ENCODE results near the gene SMIM30. TPM values are rescaled to one million over a fixed set of nuclear protein-coding genes. Genes with fewer than 3 reads are reported as not detected.
"Not testable (repeated sequence)": the region's sequence is repeated elsewhere in the genome, so short reads cannot be mapped to it uniquely, and the experiment has no call there.

Gene SMIM30
- total and polyA plus RNA-seq, 8 donors, result 12.4 to 50.8 (median 22.5) TPM

DNA sequence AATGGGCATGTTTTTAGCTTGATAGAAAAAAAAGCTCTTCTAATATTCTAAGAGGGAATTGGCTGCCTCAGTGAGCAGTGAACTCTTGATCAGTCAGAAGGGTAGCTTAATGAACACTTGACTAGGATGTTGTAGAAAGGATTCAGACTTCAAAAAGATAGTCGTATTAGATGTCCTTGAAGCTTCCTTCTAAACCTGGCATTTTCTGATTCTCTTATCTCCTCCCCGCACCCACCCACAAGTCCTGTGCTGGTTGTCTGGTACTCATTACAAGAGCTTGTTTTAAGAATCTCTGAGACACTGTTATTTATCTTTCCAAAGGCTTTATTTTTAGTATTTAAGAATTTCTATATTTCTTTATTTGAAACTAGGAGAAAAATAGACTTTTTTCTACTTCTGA is 7.4 kb upstream of the SMIM30 start:
- Histone ChIP-seq H3K9me3 (no peaks in the 10 kb centered on the region), H3K27ac (no peak overlapping the region), H3K36me3 (no peaks in the 10 kb centered on the region), H3K4me1 (no peaks in the 10 kb centered on the region), H3K4me3 (no peak overlapping the region), H3K27me3 (no peaks in the 10 kb centered on the region)
- ATAC-seq (no peak), FAIRE-seq (no peak), DNase-seq (no peak)
- TF ChIP-seq, protein P1, sequence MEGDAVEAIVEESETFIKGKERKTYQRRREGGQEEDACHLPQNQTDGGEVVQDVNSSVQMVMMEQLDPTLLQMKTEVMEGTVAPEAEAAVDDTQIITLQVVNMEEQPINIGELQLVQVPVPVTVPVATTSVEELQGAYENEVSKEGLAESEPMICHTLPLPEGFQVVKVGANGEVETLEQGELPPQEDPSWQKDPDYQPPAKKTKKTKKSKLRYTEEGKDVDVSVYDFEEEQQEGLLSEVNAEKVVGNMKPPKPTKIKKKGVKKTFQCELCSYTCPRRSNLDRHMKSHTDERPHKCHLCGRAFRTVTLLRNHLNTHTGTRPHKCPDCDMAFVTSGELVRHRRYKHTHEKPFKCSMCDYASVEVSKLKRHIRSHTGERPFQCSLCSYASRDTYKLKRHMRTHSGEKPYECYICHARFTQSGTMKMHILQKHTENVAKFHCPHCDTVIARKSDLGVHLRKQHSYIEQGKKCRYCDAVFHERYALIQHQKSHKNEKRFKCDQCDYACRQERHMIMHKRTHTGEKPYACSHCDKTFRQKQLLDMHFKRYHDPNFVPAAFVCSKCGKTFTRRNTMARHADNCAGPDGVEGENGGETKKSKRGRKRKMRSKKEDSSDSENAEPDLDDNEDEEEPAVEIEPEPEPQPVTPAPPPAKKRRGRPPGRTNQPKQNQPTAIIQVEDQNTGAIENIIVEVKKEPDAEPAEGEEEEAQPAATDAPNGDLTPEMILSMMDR (IDR thresholded peaks at IDR 0.05), result no peak
- intact Hi-C loops (cut with DNase I), result no loop called here
- 57 to 66% methylated on average over 2 of the region's 2 CpGs for WGBS, 2 donors

DNA sequence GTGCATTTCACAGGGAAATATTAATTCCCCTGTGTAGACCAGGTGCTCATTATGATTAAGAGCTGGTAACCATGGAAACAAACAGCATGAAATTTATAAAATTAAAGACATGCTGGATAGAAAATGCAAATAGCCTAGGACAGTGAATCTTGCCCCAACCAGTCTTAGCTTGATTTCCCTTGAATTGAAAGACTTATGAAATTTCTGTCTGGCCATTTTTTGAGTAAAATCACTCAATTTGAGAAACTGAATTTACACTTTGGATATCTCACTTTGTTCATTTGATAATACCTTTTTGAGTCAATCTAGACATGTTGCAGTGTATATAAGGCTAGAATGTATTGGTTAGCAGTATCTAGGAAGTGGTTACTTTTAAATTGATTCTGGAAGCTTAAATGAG is 4.4 kb upstream of the SMIM30 start:
- H3K27ac ChIP-seq, result no peak overlapping the region
- no peaks in the 10 kb centered on the region for H3K27me3 ChIP-seq
- no peaks in the 10 kb centered on the region for H3K9me3 ChIP-seq
- TF ChIP-seq, protein P1 (IDR thresholded peaks at IDR 0.05), result no peak
- FAIRE-seq (no peak), DNase-seq (no peak), ATAC-seq (no peak)
- H3K36me3 ChIP-seq, result no peaks in the 10 kb centered on the region
- intact Hi-C loops (cut with DNase I), result no loop called here
- no peak overlapping the region for H3K4me3 ChIP-seq
- peaks cover 0 to 1% (median 1%) of the 10 kb centered on the region in 3 donors for H3K4me1 ChIP-seq

DNA sequence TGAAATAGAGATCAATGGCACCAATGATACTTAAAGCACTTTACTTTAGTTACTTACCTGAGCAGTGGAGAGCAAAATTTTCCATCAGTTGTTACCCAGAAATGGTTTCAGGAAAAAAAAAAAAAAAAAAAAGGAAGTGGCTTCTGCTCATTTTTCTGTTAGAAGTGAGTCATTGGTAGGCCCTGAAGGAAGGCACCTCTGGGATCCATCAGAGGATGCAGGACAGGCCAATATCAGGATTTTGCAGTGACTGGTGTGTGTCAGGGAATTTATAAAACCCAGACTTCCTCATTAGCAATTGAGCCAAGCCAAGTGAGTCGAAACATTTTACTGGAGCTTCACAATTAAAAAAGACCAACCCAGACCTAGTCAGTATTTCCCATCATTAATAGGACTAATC is 2.3 kb upstream of the SMIM30 start:
- H3K4me1 ChIP-seq, result peaks cover 0 to 6% (median 4%) of the 10 kb centered on the region in 3 donors
- H3K36me3 ChIP-seq, result no peaks in the 10 kb centered on the region
- H3K9me3 ChIP-seq, result no peaks in the 10 kb centered on the region
- WGBS, 2 donors, result 79 to 94% methylated on average over 1 of the region's 1 CpG
- ATAC-seq (no peak), DNase-seq (no peak), FAIRE-seq (no peak)
- TF ChIP-seq, protein P1 (IDR thresholded peaks at IDR 0.05), result no peak
- H3K4me3 ChIP-seq, result no peak overlapping the region
- H3K27me3 ChIP-seq, result no peaks in the 10 kb centered on the region
- intact Hi-C loops (cut with DNase I), result no loop called here
- H3K27ac ChIP-seq, result no peak overlapping the region

DNA sequence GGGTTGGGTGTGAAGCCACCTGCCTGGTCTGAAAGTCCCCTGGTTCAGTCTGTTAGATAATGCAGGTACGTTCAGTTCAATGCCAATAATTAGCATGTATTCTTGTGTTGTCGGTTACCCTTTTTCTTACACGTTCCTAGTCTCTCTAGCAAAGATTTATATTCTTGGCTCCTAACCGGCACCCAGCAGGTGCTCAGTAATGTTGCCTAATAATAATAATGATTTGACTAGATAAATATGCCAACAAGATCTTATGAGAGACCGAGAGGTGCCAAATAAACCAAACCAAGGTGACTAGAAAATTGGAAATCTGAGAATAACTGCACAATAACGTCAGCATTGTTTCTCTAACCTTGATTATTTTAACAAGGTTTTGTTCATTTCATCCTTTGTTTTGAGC is 1.1 kb upstream of the SMIM30 start:
- Histone ChIP-seq H3K27ac (no peak overlapping the region), H3K36me3 (no peaks in the 10 kb centered on the region), H3K27me3 (no peaks in the 10 kb centered on the region), H3K4me3 (peak overlapping the region in 1 of 4 donors; percentile 68), H3K9me3 (no peaks in the 10 kb centered on the region), H3K4me1 (peaks cover 0 to 6% (median 4%) of the 10 kb centered on the region in 3 donors)
- FAIRE-seq (no peak), DNase-seq (no peak), ATAC-seq (no peak)
- TF ChIP-seq, protein P1 (IDR thresholded peaks at IDR 0.05), result no peak
- WGBS, 2 donors, result 49 to 59% methylated on average over 6 of the region's 6 CpGs
- intact Hi-C loops (cut with DNase I), result no loop called here

DNA sequence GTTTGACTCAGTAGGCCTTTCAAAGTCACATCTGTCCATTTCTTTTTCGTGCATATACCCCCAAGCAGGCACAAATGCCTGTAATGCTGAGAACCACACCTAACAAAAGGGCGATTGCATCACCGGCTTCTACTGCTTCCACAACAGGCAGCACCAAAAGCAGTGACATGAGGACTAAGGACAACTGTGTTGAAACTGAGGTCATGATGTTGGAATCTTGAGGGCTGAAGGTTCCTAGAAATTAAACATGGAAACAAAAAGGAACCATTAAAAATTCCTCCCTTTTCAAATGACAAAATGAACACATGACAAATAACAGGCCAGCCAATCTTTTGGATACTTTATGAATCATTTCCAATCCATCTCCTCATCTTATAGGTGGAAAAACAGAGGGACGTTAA is 980 bp downstream of the SMIM30 start:
- H3K4me1 ChIP-seq; H3K9me3 ChIP-seq; H3K27ac ChIP-seq; ATAC-seq; H3K27me3 ChIP-seq; DNase-seq; intact Hi-C loops (cut with DNase I); FAIRE-seq; H3K36me3 ChIP-seq: not testable (repeated sequence)
- 73 to 76% methylated on average over 4 of the region's 4 CpGs for WGBS, 2 donors
- H3K4me3 ChIP-seq, result peak overlapping the region in 2 of 4 donors; percentile 48 to 68

DNA sequence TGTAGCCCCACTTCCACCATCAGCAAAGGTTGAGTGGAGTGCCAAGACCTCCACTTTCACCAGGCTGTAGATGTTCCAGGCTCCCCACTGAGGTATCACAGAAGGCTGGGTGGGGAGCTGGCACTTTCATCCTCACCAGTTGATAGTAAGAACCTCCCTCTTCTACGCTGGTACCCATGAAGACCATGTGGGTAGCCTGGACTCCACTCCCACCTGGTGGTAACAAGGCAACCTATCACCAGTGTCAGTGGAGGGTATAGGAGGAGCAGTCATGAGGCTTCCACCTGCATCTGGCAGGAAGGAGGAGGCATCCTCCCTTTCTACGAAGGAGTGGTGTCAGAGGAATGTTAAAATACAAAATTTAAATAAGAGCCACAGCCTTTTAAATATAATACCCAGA is 4.4 kb downstream of the SMIM30 start:
- DNase-seq (no peak), FAIRE-seq (no peak)
- WGBS, 2 donors, result 83 to 91% methylated on average over 2 of the region's 2 CpGs

More for the DNA sequence above, 4.4 kb downstream of the SMIM30 start:
- ATAC-seq, result no peak
- Histone ChIP-seq H3K36me3 (no peaks in the 10 kb centered on the region), H3K27me3 (no peaks in the 10 kb centered on the region), H3K4me1 (peaks cover 0 to 6% (median 4%) of the 10 kb centered on the region in 3 donors), H3K4me3 (no peak overlapping the region), H3K27ac (no peak overlapping the region), H3K9me3 (no peaks in the 10 kb centered on the region)
- TF ChIP-seq, protein P1 (IDR thresholded peaks at IDR 0.05), result no peak
- intact Hi-C loops (cut with DNase I), result no loop called here

All from pancreas (tissue), 10 donors.